NOMO-1 treated with DMSO at 0.1 percent for 48 hours (cell line): Measurements from ENCODE around the gene DNAJC15.
A peak's percentile ranks its signal among the peaks of the same experiment; 100 is the strongest.

ENCODE experiments used
- DNase-seq: peaks from one replicate; lab custom pipeline; 2025; ENCODE audit not compliant: unreplicated experiment; lab: John Stamatoyannopoulos, UW

Gene DNAJC15

DNA sequence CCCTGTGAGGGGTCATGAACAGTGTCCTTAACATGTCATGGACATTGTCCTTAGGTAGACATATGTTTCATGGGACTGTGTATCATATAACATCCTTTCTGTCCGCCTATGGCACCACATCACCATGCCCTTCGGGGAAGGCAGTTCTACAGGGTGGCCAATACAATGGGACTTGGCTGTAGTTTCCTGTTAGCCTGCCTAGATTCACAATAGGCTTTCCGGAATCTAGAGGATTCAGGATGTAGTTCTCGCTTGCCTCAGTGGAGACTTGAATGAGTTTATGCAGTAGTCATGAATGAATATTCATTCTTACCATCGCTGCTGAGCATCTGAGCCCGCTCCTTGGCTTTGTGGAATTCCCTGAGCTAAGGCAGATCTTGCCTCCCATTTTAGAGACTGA is 100.5 kb downstream of the DNAJC15 start:
- DNase-seq = no peak

DNA sequence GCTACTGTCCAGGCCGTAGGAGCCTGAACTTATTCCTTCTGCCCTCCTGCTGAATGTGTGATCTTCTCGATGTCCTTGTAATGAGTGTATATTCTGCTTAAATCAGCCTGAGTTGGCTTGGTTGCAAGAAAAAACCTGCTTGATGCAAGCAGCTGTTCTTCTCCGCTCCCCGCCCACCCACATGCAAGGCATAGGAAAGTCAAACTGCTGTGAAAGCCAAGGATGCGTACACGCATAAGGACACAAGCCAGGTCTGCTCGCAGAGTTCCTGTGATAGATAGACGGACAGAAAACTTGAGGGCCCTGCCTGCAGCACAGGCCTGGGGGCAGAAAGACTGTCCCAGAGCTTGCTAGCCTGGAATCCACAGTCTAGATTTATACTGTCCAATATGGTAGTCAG is 101.1 kb downstream of the DNAJC15 start:
- no peak for DNase-seq

- DNase-seq = no peak
Measured at GRCh38 chr13:43126420-43126819, 103.0 kb downstream of the DNAJC15 start.

DNA sequence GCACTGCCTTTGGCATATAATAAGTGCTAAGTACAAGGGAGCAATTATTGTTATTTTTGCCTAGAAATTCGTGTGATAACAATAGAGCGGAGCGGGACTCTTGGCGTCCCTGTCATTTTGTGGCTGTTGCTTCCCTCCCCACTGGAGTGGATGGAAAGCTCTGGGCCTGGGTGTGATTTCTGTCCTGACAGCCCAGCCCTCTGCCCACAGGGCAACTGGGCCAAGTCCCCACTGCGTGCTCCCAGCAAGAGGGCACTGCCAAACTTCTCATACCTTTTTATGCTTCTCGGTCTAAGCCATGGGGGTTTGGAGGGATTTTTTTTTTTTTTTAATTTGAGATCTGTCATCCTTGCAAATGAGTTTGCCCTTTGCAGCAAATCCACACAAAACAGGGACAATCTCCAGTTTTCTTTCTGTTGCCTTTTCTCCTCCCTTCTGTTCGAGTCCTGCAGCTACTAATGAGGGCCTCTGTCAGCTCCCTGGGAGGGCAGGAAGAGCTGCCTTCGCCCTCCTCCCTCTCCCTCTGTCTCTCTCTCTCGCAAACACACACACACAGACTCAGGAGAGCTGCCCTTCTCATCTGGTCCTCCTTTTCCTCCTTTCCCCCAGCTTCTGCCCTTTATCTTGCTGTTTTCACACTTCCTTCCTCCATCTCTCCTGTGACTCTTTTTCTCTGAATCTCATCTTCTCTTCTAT is 103.9 kb downstream of the DNAJC15 start:
- DNase-seq = no peak

DNA sequence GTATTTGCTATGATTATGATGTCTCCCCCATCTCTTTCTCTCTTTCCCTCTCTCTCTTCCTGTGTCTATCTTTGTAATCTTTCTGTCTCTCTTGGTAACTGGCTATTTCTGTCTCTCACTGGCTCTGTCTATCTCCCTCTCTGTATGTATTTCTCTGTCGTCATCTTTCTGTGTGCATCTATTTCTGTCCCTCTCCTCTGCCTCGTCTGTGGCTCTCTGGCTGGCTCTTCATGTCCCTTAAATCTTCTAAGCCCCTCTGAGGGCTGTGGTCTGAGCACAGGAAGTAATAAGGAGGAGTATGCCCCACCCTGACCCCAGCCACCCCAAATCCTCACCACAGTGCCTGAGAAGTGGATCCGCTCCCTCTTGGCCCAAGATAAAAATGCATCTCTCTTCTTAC is 104.4 kb downstream of the DNAJC15 start:
- DNase-seq = no peak

- DNase-seq = peak; percentile 34
Measured at GRCh38 chr13:43128504-43128961, 105.1 kb downstream of the DNAJC15 start.

- DNase-seq = no peak
Measured at GRCh38 chr13:43129066-43129465, 105.7 kb downstream of the DNAJC15 start.

- DNase-seq = no peak
Measured at GRCh38 chr13:43129511-43130110, 106.2 kb downstream of the DNAJC15 start.

DNA sequence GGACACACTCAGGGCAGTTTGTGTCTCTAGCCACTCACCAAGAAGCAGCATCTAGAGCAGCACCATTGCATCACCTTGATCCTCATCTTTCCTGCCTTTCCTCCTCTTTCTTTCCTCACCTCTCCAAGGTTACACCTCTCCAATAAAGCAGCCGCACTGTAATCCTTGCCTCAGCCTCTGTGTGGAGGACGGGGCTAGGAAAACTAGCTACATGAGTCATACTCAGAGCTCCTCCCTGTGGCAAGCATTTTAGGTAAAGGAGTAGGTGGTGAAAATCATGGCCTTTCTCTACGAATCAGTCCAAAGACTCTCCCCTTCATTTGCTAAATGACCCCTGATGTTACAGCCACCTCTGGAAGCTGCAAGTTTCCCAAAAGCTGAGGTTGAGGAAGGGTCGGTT is 108.9 kb downstream of the DNAJC15 start:
- DNase-seq = no peak

GRCh38 chr13:43132911-43133310 is 109.5 kb downstream of the DNAJC15 start:
- no peak for DNase-seq

DNA sequence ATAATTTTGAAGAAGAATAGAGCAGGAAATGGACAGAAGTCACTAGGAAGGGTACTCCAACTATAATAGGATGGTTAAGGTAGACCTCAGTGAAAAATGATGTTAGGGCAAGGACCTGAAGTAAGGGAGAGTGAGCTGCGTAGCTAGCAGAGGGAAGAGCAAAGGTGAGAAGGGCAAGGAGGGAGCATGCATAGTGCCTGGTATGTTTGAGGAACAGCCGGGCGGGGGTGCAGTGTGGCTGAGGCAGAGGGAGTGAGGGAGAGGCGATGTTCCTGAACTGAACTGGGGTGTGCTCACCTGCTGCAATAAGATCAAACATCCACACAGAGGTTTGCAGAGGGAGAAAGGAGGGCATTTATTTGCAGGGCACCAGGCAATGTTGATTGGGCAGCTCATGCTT is 110.4 kb downstream of the DNAJC15 start:
- DNase-seq = no peak

DNA sequence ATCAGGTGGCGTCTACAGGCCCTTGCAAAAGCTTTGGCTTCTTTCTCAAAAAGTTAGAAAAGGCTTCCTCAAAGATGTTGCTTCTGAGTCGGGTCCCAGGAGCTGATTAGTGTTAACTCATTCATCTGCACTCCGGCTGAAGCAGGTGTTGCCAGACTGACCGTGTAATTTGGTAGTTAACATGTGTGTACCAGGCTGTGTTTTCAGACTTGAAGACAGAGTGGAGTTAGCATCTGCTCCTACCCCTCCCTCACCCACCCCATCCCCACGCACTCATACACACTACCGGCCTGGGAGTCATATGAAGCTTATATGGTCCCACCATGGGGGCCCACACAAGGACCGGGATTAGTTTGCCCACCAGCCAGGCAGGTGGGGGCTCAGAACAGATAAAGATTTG is 111.5 kb downstream of the DNAJC15 start:
- no peak for DNase-seq

DNA sequence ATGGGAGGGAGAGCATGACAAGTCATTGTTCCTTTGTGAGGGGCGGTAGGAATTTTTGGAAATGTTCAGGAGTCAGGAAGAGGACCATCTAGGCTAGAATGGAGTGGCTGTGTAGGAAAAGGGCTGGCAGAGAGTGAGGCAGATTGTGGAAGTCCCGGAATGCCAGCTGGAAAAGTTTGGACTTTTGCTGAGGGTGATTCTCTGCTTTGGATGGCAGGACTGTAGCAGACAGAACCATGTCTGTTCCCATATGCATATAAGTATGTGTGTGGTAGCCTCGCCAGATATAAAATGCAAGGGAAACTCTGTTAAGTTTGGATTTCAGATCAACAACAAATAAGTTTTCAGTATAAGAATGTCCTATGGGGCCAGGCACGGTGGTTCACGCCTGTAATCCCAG is 112.1 kb downstream of the DNAJC15 start:
- DNase-seq = no peak

- DNase-seq = no peak
Measured at GRCh38 chr13:43136920-43137575, 113.7 kb downstream of the DNAJC15 start.

DNA sequence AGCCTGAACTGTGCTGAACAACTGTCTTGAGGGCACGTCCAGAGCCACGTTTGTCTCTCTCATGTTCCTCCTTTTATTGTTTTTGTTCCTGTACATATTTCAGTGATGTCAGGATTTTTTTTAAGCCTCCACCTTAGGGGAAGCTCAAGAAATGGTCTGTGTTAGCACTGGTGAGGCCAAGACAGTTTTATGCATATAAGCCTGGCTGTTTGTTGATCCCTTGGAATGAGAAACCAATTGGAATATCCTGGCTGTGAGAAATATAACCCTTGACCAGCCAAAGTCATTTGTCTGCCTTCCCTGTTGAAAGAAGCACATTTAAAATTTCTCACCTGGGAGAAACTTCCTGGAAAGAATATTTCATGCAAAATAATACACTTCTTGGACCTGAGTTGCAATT is 115.8 kb downstream of the DNAJC15 start:
- no peak for DNase-seq

- no peak for DNase-seq
Measured at GRCh38 chr13:43139921-43140320, 116.5 kb downstream of the DNAJC15 start.

DNA sequence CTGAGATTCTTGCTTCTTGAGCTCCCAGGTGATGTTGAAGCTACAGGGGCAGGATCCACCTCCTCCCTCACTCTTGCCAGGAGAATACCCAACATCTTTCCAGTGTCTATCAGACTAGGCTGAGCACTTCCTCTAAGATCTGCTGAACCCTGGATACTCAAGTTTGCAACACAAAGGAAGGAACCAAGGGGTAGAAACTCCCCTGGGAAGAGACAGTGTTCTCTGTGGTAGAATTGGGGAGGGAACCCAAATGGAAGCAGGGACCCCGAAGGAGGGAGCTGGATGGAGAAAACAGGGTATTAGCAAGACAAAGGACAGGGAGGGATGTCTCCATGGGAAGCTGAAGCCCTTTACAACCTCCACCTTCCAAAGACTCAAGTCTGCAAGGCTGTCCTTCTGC is 117.6 kb downstream of the DNAJC15 start:
- DNase-seq = no peak

DNA sequence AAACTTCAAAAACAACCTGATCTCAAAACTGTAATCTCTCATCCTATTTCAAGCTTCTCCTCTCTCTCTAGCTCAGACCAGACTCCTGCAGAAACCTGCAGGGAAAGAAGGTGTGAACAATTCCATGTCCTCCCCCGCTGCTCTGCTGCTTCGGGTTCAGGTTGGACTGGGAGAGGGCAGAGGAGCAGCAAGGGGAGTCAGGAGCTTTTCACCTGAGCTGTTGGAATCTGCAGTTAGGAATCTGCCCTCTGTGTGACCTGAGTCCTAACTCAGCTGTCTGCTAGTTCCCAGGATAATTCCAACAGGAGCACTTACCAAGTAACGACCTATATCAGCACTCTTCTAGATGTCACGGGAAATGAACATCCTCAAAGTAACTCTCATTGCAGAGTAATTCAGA is 118.3 kb downstream of the DNAJC15 start:
- DNase-seq = no peak

GRCh38 chr13:43143591-43143990 is 120.2 kb downstream of the DNAJC15 start:
- no peak for DNase-seq

GRCh38 chr13:43145534-43146196 is 122.3 kb downstream of the DNAJC15 start:
- no peak for DNase-seq

DNA sequence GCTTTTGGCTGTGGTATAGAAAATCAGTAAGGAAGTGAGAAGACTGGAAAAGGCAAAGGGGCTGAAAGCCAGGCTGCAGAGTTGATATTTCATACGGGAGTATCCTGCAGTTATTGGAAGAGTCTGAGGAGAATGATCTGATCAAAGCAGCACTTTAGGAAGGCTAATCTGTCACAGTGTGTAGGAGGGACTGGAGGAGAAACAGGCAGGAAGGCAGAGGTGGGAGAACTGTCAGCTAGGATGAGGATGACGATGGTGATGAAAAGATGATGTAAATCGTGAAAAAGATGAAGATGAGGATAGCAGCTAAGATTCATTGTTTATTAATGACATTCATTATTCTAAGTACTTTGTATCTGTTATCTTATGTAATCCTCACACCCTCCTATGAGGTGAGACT is 123.0 kb downstream of the DNAJC15 start:
- no peak for DNase-seq
